ENCODE data around the gene FAM234A.

GRCh38 chr16:185691-186090 lies 48.9 kb upstream of the FAM234A start:
- TF ChIP-seq CTCF (IDR thresholded peaks at IDR 0.05) (no peak), POLR2A (IDR thresholded peaks at IDR 0.05) (no peak)

Data from right lobe of liver (tissue), 4 donors.